HepG2 (cell line): Measurements from ENCODE around the gene ATRIP. TPM values are rescaled to one million over a fixed set of nuclear protein-coding genes. Genes with fewer than 3 reads are reported as not detected.
A peak's percentile ranks its signal among the peaks of the same experiment; 100 is the strongest.

Source experiments
- ATAC-seq: fragments of 200-7000 bp; cut with Tn5 transposase; 3 replicates; pipeline ENCODE4 v1.9.1; 2020; ENCODE audit warnings: mild to moderate bottlenecking, moderate library complexity
- BruUV-seq: library from RNA; stranded (reverse); fragments of 400-500 nt; replicated peaks from 2 replicates; lab custom pipeline; 2021; lab: Mats Ljungman, UMichigan
- CTCF ChIA-PET: fragments of 300-600 bp; formaldehyde crosslinking; extraction: SDS; loops from one replicate; lab custom pipeline; 2021; ENCODE audit warnings: low total read pairs, inconsistent platforms, low intra/inter-chr PET ratio; lab: Yijun Ruan, JAX
- POLR2A ChIA-PET: fragments of 350-600 bp; sonication (Branson Sonifier 250); formaldehyde crosslinking; loops from one replicate; lab custom pipeline; 2020; ENCODE audit warnings: antibody characterized with exemption, inconsistent platforms; lab: Yijun Ruan, JAX
- DNase-seq: peaks from one replicate; pipeline ENCODE4 v3.0.0-alpha.2; 2015; ENCODE audit warnings: low spot score
- FAIRE-seq: peaks from 3 replicates; lab custom pipeline; 2011; peaks lifted over from hg19 to GRCh38; lab: Jason Lieb, UNC
- H2AFZ ChIP-seq: one replicate; pipeline ENCODE4 v1.6.1; 2011; ENCODE audit warnings: low read length, inconsistent platforms
- H3K27ac ChIP-seq: fragments of 300-600 bp; 3 replicates; pipeline ENCODE4 v1.8.0; 2011; ENCODE audit warnings: mixed run types, mild to moderate bottlenecking, mixed read lengths, low read length, inconsistent platforms; ENCODE audit not compliant: insufficient read depth; ENCODE audit errors: extremely low read length
- H3K27me3 ChIP-seq, 2 experiments: fragments of 200-600 bp in 1 of 2; 2 replicates in 1 of 2; 3 replicates in 1 of 2; pipeline versions ENCODE4 v1.6.0 to v1.8.0; 2011; ENCODE audit warnings: low read length in 2 of 2, mild to moderate bottlenecking in 2 of 2, moderate library complexity in 2 of 2, inconsistent platforms in 1 of 2; ENCODE audit not compliant: insufficient read depth in 2 of 2, control insufficient read depth in 1 of 2
- H3K36me3 ChIP-seq, 2 experiments: fragments of 200-600 bp in 1 of 2; replicated peaks in 1 of 2; 2 replicates in 1 of 2; 3 replicates in 1 of 2; pipeline versions ENCODE4 v1.5.1 to v1.8.0; 2011; ENCODE audit warnings: low read length in 2 of 2, inconsistent platforms in 1 of 2; ENCODE audit not compliant: insufficient read depth in 2 of 2, control insufficient read depth in 1 of 2
- H3K4me1 ChIP-seq: 2 replicates; pipeline ENCODE4 v1.5.1; 2012; ENCODE audit warnings: low read length, inconsistent platforms; ENCODE audit not compliant: insufficient read depth
- H3K4me2 ChIP-seq: 2 replicates; pipeline ENCODE4 v1.6.0; 2011; ENCODE audit warnings: low read depth, low read length, inconsistent platforms
- H3K4me3 ChIP-seq, 3 experiments: fragments of 200-600 bp in 1 of 3; sonication (generic), shearing (Covaris generic) in 1 of 3; replicated peaks in 1 of 3; 2 replicates each; pipeline ENCODE4 v1.5.1; 2011 to 2016; ENCODE audit warnings: low read length in 3 of 3, inconsistent platforms in 2 of 3, low read depth in 2 of 3, mild to moderate bottlenecking in 2 of 3, control low read depth in 1 of 3, mixed read lengths in 1 of 3; ENCODE audit not compliant: insufficient read depth in 1 of 3
- H3K79me2 ChIP-seq: one replicate; pipeline ENCODE4 v1.6.1; 2011; ENCODE audit warnings: low read length, inconsistent platforms; ENCODE audit not compliant: insufficient read depth
- H3K9ac ChIP-seq: 2 replicates; pipeline ENCODE4 v1.6.0; 2011; ENCODE audit warnings: mild to moderate bottlenecking, low read depth, low read length, inconsistent platforms; ENCODE audit not compliant: insufficient read depth
- H3K9me3 ChIP-seq: 2 replicates; pipeline ENCODE4 v1.5.1; 2012; ENCODE audit warnings: mild to moderate bottlenecking, low read length
- H4K20me1 ChIP-seq: 2 replicates; pipeline ENCODE4 v1.6.0; 2011; ENCODE audit warnings: inconsistent platforms, mild to moderate bottlenecking, low read length, moderate library complexity; ENCODE audit not compliant: insufficient read depth
- FOXJ3 ChIP-seq: sonication (generic); formaldehyde crosslinking; IDR thresholded peaks from 2 replicates; pipeline ENCODE4 v1.4.0; 2020; ENCODE audit warnings: missing genetic modification reagents, mild to moderate bottlenecking, borderline replicate concordance
- NRL ChIP-seq: sonication (generic); formaldehyde crosslinking; IDR thresholded peaks from 2 replicates; pipeline ENCODE4 v1.5.0; 2020; ENCODE audit warnings: missing genetic modification reagents, mild to moderate bottlenecking, moderate library complexity, borderline replicate concordance
- POLR2A ChIP-seq, 2 experiments: IDR thresholded peaks; 2 replicates each; pipeline ENCODE4 v1.6.1; 2011; ENCODE audit warnings: low read depth in 2 of 2, low read length in 2 of 2, mild to moderate bottlenecking in 1 of 2, moderate library complexity in 1 of 2; ENCODE audit not compliant: insufficient read depth in 1 of 2
- ZC3H13 ChIP-seq: sonication (generic); formaldehyde crosslinking; IDR thresholded peaks from 2 replicates; pipeline ENCODE4 v1.8.1; 2023; ENCODE audit warnings: mild to moderate bottlenecking, missing genetic modification reagents, moderate library complexity
- ZNF18 ChIP-seq: sonication (generic); formaldehyde crosslinking; IDR thresholded peaks from 2 replicates; pipeline ENCODE4 v1.8.0; 2022; ENCODE audit warnings: mild to moderate bottlenecking, missing genetic modification reagents; ENCODE audit not compliant: insufficient replicate concordance
- ZNF547 ChIP-seq: sonication (generic); formaldehyde crosslinking; IDR thresholded peaks from 2 replicates; pipeline ENCODE4 v1.5.1; 2020; ENCODE audit warnings: mild to moderate bottlenecking, missing genetic modification reagents
- ZNF558 ChIP-seq: sonication (generic); formaldehyde crosslinking; IDR thresholded peaks from 2 replicates; pipeline ENCODE4 v1.9.0; 2022; ENCODE audit warnings: mild to moderate bottlenecking, missing genetic modification reagents, borderline replicate concordance
- ZNF646 ChIP-seq: sonication (generic); formaldehyde crosslinking; IDR thresholded peaks from 2 replicates; pipeline ENCODE4 v1.9.0; 2021; ENCODE audit warnings: mild to moderate bottlenecking, missing genetic modification reagents
- WGBS: methylation state at CpG from one replicate; pipeline ENCODE4 v1.1.6; 2017; ENCODE audit warnings: low lambda C conversion rate; 5-methylcytosine and 5-hydroxymethylcytosine counted together
- in situ Hi-C: cut with HindIII; loops from 2 replicates; pipeline ENCODE4 v1.10.0; 2017; ENCODE audit warnings: low pct_unique_long_range_greater_than_20kb; ENCODE audit not compliant: extremely low pct_ligation_motif_present
- intact Hi-C: fragments of 100-400 bp; cut with micrococcal nuclease; formaldehyde crosslinking; loops from one replicate; pipeline ENCODE4 v1.10.0; 2022; ENCODE audit not compliant: unreplicated experiment
- polyA plus RNA-seq, 8 experiments: library from polyadenylated mRNA; depleted of rRNA in 3 of 8; stranded (reverse) in 7 of 8; unstranded in 1 of 8; fragments of >200 nt; fragmentation: Illumina TruSeq in 4 of 8; extraction: Trizol in 4 of 8; gene quantifications; 2 replicates each; pipeline versions ENCODE4 v1.2.1 to v1.2.3, GENCODE V29; 2011 to 2016; ENCODE audit warnings: low read depth in 4 of 8, missing spikeins in 1 of 8, mixed read lengths in 1 of 8; ENCODE audit not compliant: insufficient read depth in 1 of 8
- total RNA-seq, 5 experiments: library from RNA; depleted of rRNA; stranded (reverse); fragments of >200 nt; fragmentation: Illumina TruSeq; extraction: Trizol; gene quantifications; 2 replicates each; pipeline ENCODE4 v1.2.3, GENCODE V29; 2016; ENCODE audit warnings: low read depth in 1 of 5

Gene ATRIP
- total and polyA plus RNA-seq, 2 of the 13 experiments (the other 11 are each of a cell fraction or from before 2014, with no cell fraction given), result 5.1 to 12.5 TPM

DNA sequence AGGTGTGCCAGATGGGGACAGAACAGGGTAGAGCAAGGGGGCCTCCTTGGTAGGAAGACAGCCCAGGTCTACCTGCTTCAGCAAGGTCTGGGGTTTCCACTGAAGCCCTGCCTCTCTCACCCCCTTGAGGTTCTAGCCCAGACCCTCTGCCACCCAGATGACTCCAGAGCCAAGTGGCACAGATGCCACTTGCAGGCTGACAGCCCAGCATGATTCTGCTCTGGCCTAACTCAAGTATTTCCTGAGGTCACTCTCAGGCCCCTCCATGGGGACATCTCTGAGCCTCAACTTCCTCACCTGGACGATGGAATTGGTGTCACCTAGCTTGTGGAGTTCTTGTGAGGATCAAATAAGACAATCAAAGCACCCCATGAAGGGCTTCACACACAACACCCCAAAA is 40.6 kb upstream of the ATRIP start:
- CTCF ChIA-PET, result no interaction called here
- POLR2A ChIA-PET, result interaction anchor here (3.3 kb wide), 1 partner anchor 24 kb away, joined by 19 read pairs; the partner anchor contains the start of gene PLXNB1
- peaks cover 62 to 77% of the 10 kb centered on the region in 2 experiments for H3K36me3 ChIP-seq

More for the DNA sequence above, 40.6 kb upstream of the ATRIP start:
- Histone ChIP-seq H3K79me2 (no peaks in the 10 kb centered on the region), H3K27me3 (no peaks in the 10 kb centered on the region), H3K27ac (no peak overlapping the region), H3K4me2 (no peak overlapping the region), H3K9me3 (no peaks in the 10 kb centered on the region), H3K4me1 (no peaks in the 10 kb centered on the region), H4K20me1 (peaks cover 5% of the 10 kb centered on the region; the same call in 1 of the 2 replicates), H3K9ac (no peak overlapping the region), H2AFZ (no peak overlapping the region), H3K4me3 (no peak overlapping the region)
- no peak for DNase-seq
- in situ Hi-C loops, result no loop called here
- FAIRE-seq, result no peak
- ATAC-seq, result no peak
- 100% methylated on average over 1 of the region's 1 CpG for WGBS
- intact Hi-C loops, result no loop called here
- BruUV-seq, result no TSS peak
- TF ChIP-seq FOXJ3 (CRISPR knock-in tag), result no peak
- no peak for TF ChIP-seq ZNF558
- no peak for TF ChIP-seq ZNF646 (CRISPR knock-in tag)
- 0 out of 4 replicates have a peak, but pooled peaks of 1 of the 2 experiments have one; percentile 5 for TF ChIP-seq POLR2A (IDR thresholded peaks at IDR 0.05; ENCODE audit: insufficient read depth in 1 of 2, low read depth in 2 of 2, low read length in 2 of 2)
- no peak for TF ChIP-seq NRL
- no peak for TF ChIP-seq ZC3H13 (CRISPR knock-in tag)
- TF ChIP-seq ZNF18 (CRISPR knock-in tag), result no peak
- no peak for TF ChIP-seq ZNF547 (CRISPR knock-in tag)
